HG02970 (cell line): ENCODE measurements around the gene CACNA2D4.
A peak's percentile ranks its signal among the peaks of the same experiment; 100 is the strongest.

Source experiments
- ATAC-seq: cut with Tn5 transposase; IDR thresholded peaks from one replicate; pipeline ENCODE4 v1.9.1; 2021; ENCODE audit warnings: mild to moderate bottlenecking, moderate library complexity, moderate number of reproducible peaks; ENCODE audit not compliant: unreplicated experiment, low FRiP score

CACNA2D4 gene

GRCh38 chr12:1807087-1807860 is 111.2 kb downstream of the CACNA2D4 start:
- no peak for ATAC-seq

DNA sequence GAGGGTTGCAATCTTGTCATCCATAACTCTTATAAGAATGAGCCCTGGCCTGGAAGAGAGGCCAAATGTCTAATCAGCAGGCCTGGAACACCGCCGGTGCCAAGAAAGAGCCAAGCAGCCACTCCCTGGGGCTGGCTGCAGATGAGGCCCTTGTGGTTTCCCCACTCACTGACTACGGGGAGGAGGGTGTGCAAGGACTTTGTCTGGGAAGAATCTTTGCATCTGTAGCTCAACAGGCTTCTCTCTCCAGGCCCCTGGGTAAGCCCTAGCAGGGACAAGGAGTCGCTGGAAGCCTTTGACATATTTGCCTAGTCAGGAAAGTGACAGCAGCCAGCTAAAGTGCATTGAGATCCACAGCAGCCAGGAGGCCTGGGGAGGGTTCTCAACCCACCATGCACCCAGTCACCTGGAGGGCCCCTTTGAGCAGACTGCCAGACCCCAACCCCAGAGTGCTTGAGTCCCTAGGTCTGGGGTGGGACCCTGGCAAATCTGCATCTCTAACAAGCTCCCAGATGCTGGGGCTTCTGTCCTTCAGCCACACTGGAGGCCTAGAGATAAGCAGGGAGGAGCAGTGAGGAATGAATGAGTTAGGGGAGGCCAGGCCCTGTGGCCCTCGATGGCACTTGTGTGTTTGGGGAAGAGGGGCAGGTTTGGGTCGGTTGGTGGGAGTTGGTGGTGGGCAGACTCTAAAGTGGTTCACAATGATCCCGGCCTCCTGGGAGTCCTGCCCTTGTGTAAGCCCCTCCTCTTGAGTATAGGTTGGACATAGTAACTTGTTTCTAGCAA is 112.0 kb downstream of the CACNA2D4 start:
- ATAC-seq = no peak

DNA sequence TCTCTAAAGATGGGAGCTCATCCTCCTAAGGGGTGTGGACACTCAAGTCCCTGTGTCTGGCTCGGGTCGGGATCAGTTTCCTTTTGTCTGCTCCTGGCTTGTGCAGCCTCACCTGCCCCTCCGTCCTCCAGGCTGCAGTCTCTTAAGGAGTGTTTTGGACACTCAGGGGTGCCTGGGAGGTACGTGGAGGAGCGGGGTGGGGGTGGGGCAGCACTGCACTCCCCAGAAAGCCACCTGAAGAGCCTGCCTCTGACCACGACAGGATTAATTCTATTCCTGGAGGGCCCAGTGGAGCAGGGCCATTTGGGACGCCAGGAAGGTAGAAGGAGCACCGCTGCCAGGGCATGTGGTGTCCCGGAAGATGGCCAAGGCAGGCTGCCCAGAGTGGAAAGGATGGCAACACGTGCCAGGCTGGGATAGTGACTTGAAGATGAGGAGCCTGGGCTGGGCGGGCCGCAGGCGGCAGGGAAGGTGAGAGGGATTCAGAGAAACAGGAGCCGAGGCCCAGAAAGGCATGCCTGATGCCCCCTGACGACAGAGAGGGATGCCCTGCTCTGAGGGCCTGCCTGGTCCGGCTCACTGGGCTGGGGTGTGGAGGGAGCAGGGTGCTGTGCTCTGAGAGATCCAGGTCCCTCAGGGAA is 112.9 kb downstream of the CACNA2D4 start:
- no peak for ATAC-seq

GRCh38 chr12:1804545-1805332 is 113.7 kb downstream of the CACNA2D4 start:
- peak; percentile 59 for ATAC-seq

- no peak for ATAC-seq
Observed at GRCh38 chr12:1803736-1804135, 114.7 kb downstream of the CACNA2D4 start.

GRCh38 chr12:1801303-1801975 is 117.0 kb downstream of the CACNA2D4 start:
- no peak for ATAC-seq

DNA sequence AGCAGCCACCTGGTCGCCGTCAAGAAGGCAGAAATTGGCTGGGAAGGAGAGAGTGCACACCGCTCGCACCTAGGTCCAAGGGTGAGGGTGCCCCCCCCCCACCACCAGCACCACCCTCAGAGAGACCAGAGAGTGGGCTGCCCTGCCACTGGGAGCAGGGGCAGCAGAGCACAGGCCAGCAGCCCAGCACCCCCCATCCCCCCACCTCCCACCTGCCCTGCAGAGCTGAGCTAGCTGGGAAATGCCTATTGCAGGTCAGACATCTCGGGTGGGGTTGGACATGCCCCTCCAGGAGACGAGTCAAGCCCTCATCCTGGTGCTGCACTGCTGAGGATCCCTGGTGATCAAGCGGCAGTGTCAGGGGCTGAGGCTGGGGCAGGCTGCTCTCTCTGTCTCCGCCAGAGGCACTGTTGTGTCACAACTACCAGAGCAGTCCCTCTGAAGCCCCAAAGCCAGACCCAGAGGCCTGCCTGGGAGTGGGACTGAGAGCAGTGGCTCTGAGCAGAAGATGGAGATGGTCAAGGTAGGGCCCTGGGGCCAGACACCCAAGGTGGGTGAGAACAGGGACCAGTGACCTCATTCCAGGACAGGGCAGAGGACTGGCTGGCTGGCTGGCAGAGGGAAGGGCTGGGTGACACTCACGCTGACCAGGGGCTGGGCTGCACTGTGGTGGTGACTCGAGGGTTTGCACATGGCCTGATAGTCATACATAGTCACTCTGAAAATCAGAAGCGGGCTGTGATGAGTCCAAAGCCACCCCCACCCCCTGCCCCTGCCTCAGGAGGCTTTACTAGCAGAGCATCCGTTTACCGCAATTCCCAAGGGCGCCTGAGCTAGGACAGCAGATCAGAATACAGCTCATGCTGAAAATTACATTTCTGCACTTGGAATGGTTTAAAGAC is 117.8 kb downstream of the CACNA2D4 start:
- ATAC-seq = no peak

GRCh38 chr12:1799882-1800400 is 118.5 kb downstream of the CACNA2D4 start:
- no peak for ATAC-seq

GRCh38 chr12:1799051-1799881 is 119.2 kb downstream of the CACNA2D4 start:
- ATAC-seq = no peak

DNA sequence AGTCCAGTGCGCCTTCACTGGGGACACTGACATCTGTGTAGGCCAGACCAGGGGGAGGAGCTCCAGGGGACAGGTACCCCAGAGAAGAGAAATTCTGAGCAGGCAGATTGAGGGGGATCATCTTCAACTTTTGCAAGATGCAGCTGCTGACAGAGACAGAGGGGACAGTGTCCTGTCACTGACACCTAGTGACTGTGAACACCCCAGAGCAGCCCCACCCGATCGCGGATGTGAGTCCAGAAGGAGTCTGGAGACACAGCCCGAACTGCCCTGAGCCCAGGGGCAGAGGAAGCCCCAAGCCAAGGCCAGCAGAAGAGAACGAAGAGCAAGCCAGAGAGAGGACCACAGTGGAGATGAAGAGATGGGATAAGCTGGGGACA is 119.8 kb downstream of the CACNA2D4 start:
- ATAC-seq = no peak

DNA sequence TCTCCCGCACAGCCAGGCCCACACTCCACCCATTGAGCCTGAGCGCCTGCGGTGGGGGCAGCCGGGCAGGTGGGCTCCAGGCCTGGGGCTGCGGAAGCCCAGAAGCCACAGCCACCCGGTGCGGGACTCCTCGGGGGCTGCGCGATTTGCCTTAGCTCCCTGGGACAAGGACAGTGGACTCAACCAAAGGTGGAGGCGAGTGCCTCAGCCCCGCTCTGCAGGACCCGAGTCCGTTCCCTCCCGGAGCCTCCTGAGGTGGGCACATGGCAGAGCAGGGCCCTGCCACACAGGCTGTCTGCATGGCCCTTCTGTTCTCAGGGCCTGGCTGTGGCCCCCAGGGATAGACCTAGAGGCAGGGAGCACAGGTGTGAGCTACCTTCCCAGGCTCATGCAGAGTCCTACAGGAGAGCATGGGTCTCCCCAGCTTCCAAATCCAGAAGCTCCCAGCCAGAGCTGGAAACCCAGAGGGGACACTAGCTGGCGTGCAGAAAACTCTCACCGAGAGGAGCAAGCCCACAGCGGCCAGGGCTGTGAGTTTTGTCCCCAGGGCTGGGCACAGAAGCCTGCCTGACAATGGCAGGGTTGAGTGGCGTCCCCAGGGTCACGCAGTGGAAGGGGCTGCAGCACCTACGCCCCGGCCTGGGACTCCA is 120.3 kb downstream of the CACNA2D4 start:
- no peak for ATAC-seq

- ATAC-seq = peak; percentile 7
Observed at GRCh38 chr12:1797011-1797901, 121.2 kb downstream of the CACNA2D4 start.

DNA sequence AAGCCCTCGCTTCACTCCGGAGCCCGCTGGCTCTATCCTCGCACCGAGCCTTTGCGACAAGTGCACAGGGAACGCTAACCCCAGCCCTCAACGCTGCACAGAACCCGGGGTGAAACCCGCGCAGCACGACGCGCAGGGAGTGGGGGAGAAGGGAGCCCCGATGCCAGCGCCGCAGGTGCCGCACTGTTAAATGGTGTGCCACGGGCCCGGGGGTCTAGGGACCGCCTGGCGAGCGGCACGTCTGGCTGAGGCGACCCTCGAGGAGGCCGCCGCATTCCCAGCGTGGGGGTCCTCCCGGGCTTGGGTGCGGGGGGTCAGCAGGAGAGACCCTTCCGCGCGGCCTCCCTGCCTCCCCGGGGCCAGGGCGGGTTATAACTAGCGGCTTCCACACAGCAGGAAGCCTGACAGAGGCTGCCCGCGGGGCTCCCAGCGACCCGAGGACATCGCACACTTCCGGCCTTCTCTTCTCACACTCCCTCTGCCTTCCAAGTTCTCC is 121.9 kb downstream of the CACNA2D4 start:
- peak; percentile 16 for ATAC-seq

DNA sequence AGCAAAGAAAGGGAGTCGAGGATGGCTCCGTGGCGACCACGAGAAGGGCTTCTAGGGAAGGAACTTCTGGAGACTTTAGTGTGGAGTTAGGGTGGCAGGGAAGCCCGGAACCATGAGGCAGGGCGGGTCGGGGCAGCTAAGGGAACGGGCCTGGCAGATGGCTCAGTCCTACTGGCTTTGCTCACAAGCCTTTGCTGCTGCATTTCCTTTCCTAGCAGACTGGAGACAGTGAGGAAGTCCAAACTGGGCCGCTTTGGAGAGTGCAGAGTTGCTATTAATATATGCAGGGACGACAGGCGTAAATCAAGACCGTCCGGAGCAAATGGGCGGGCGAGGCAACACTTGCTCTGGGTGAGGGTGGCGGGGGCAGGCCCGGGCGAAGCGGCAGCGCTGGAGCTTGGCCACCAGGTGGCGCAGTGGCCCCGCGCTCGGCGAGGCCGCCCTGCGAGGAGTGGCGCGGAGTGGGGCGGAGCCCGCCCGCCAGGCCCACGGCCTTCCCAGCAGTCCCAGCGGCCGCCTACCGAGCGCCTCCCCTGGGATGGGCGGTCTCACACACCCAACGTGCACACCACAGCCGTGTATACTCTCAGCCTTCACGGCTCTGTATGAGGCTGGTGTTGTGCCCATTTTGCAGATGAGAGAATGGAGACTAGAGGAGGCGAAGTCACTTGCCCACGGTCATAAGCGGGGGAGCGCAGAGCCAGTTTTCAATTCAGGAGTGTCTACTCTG is 122.5 kb downstream of the CACNA2D4 start:
- ATAC-seq = peak; percentile 72

- ATAC-seq = no peak
Observed at GRCh38 chr12:1795221-1795784, 123.1 kb downstream of the CACNA2D4 start.
